CD4-positive, alpha-beta T cell treated with Interleukin-15 for 4 hours (primary cell): ENCODE results near the gene EED.
A peak's percentile ranks its signal among the peaks of the same experiment; 100 is the strongest.

Source experiments
- DNase-seq: peaks from one replicate; pipeline ENCODE4 v3.0.0-alpha.2; 2020; ENCODE audit warnings: low spot score

Gene EED

DNA sequence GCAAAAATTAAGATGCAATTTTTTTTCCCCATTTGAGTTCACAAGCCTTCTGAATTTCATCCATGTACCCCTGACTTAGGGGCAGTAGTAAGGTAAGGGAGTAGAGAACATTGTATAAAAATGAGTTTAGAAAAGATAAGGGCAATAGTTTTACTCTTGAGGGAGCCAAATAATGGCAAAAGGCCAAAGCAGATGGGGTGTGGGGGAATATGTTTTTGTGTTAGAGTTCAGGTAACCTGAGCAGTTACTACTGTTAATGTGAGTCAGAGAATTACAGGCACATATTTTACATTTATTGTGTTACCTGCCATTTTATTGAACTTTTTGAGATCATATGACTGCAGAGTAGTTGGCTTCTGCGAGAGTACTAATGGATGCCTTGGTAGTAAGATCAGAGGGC lies 3.1 kb downstream of the EED start:
- no peak for DNase-seq

DNA sequence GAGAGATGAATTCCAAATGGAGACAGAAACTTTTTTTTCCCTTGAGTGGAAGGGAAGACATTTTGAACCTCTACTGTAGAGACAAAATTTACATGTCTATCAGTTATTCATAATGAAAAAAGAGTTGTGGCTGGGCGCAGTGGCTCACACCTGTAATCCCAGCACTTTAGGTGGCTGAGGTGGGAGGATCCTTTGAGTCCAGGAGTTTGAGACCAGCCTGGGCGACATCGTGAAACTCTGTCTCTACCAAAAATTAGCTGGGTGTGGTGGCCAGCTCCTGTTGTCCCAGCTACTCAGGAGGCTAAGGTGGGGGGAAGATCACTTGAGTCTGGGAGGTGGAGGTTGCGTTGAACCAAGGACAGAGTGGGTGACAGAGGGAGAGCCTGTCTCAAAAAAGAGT lies 4.1 kb downstream of the EED start:
- DNase-seq: no peak

DNA sequence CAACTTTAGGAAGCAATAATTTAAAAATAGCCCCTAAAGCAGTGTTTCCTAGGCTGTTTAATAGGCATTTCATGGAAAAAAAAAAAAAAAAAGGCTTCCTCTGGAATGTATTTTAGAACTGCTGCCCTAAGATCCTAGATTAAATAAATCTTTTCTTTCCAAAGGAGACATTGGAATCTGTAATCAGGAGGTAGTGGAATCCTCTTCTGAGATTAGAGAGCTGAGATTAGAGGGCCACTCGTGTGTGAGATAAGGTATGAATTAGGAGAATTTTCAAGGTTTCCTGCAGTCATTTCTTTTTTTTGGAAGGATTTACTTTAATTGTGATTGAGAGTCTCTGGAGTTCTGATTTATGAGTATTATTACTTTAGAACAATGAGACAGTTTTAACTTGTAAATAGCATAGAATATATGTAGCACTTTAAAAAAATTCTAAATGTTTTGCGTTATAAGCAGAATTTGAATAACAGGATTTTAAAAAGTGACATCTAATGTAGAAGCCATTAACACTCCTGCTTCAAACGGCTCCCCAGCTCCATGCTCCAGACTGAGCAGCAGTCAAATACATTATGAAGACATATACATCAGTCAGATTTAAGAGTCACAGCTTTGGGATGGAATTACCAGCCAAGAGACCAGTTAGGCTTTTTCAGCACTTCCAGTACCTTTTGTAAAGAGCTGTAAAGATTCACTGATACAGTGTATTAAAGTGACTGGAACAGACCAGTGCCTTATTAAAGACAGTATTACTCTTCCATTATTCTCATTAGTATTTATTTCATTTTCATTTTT lies 5.0 kb downstream of the EED start:
- DNase-seq: no peak

DNA sequence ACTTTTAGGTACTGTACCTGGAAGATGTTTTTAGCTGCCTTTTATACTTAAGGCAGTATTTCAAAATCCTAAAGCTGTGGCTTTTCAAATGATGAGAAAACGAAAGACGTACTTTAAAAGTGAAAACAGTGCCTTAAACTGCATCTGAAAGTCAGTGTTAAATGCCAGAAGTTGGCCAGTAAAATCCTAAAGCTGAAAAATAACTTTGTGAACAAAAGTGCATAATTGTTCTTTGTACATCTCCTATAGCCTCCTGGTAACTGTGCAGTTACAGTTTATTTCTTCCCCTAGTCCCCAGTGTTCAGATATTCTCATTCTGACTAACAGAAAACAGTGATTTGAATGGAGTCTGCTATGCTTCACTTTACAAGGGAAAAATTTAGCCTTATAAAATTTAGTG lies 6.8 kb downstream of the EED start:
- no peak for DNase-seq

DNA sequence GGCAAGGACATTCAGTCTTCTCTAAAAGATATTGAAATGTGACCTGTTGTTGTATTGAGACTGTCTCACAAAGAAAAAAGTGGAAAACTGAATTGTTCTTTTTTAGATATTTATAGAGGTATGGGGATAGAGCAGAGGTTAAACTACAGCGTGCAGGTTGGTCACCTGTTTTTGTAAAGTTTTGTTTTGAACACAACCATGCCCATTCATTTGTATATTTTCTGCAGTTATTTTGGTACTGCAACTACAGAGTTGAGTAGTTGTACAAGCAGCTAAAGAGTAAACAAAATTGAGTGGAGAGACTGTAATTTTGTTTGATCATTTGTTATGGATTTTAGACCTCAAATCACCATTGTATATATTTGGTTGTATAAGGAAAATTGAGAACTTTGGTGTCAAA lies 11.3 kb downstream of the EED start:
- no peak for DNase-seq

DNA sequence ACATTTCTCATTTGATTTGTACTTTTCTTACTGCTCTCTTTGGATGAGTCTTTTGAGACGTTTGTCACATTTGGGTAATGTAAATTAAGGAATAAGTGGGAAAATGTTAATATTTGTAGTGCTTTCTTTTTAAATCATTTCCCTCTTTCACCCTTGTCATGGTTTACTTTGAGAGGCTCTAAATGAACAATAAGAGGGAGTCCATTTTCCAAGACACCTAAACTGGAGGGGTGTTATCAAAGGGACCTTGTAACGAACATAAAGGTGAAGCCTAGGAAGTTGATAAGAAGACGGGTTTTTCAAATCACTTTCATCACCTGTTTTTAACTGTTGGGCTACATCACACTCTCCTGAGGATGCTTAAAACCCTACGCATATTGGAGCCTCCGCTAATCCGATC lies 12.1 kb downstream of the EED start:
- DNase-seq: no peak

DNA sequence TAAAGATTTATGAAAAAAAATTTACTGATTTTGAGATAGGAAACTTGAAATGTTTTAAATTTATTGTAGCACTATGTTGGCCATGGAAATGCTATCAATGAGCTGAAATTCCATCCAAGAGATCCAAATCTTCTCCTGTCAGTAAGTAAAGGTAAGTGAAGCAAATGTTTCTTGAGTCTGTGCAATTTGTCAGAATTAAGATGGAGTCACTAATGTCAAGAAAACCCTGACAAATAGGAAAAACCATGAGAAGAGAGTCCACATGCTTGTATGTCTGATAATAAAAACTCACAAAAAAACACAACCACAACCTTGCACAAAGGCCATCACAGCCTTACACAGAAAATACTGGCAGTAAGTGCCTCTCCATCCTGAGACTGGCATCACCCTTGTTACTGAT lies 12.9 kb downstream of the EED start:
- DNase-seq: no peak

DNA sequence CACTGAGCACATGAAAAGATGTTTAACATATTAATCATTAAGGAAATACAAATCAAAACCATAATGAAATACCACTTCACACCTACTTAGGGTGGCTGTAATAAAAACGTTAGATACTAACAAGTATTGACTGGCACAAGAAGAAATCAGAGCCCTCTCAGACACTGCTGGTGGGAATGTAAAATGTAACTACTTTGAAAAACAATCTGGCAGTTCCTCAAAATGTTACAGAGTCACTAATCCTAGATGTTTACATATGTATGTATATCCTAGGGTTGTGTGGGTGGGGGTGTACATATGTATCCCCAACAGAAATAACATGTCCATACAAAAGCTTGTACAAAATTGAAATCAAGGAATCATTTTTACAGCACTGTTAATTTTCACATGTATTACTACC lies 15.2 kb downstream of the EED start:
- no peak for DNase-seq

DNA sequence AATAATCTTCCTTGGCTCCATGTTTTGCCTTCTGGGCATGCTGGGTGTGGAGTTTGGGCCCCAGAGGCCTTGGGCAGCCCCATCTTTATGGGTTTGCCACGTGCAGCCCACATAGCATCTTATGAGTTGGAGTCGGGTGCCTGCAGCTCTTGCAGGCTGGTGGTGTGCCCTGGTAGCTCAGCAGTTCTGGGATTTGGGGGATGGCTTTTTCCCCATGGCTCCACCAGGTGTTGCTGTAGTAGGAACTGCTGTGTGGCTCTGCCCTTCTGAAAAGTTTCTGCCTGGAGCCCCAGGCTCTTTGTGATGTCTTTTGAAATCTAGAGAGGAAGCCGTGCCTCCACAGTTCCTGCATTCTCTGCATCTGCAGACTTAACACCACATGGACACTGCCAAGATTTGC lies 16.8 kb downstream of the EED start:
- no peak for DNase-seq

GRCh38 chr11:86262387-86262786 lies 17.8 kb downstream of the EED start:
- DNase-seq: no peak

DNA sequence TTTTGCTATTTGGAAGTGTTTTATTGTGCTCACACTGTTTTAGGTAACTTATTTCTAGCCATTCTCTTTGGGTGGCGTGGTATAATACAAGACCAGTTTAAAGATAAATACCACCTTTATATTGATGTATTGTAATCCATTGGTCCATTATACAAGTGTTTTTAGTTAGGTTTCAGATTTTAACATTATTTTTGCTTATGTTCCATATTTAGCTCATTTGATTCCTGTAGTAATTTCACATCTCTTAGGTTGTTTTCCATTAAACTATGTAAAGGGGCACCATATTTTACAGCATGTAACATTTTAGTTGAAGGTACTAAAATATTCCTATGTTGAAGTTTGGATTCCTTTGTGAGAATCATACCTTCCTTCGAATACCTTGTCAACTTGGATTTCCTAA lies 20.1 kb downstream of the EED start:
- DNase-seq: no peak

DNA sequence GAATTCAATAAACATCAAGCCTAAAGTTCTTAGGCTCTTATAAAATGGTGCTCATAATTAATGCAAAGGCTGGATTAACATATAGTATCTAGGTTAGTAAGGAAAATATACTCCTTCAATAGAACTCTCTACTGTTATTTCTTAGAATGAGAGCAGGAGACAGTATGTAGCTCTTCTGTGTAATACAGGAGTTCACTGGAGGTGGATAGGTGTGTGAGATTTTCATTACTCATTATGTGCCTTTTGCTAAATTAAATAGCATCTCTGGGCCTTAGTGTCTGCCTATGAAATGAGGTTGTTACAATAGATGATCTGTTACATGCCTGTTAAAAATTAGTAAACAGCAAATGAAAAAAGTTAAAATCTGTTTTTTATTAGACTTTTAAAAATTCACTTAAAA lies 20.6 kb downstream of the EED start:
- DNase-seq: no peak

GRCh38 chr11:86269645-86270044 lies 25.1 kb downstream of the EED start:
- DNase-seq: no peak

DNA sequence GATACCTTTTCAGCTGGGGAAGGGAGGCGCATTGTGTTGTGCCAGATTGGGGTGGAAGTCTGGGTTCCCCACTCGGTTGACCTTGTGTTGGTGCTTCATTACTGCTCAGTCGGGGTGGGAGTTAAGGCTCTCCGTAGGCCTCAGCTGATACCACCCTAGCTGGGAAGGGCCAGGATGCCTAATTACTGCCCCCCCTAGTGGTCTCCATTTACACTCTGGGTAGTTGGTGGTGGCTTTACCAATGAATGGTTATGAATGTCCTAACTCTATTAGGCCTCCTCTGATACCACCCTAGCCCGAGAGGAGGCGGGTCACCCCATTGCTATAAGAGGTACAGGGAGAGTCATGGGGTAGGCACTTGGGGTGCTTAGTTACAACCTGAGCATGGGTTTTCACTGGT lies 29.9 kb downstream of the EED start:
- no peak for DNase-seq

DNA sequence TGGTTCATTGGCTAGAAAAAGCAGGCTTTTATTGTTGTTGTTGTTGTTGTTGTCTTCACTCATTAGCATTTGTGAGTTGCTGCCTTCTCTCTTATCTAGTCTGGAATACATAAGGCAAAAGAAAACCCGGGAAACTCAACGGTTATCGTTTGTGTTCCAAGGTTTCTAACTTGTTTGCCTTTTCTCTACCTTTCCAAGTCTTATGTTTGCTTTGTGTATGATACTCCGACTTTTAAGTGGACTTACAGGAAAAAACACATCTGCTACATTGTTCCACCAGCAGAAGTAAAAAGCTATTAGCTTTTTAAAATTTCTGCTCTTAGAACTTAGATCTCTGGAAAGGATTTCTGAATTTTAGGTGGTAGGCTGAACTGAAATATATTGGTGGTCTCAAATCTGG lies 30.4 kb downstream of the EED start:
- no peak for DNase-seq

DNA sequence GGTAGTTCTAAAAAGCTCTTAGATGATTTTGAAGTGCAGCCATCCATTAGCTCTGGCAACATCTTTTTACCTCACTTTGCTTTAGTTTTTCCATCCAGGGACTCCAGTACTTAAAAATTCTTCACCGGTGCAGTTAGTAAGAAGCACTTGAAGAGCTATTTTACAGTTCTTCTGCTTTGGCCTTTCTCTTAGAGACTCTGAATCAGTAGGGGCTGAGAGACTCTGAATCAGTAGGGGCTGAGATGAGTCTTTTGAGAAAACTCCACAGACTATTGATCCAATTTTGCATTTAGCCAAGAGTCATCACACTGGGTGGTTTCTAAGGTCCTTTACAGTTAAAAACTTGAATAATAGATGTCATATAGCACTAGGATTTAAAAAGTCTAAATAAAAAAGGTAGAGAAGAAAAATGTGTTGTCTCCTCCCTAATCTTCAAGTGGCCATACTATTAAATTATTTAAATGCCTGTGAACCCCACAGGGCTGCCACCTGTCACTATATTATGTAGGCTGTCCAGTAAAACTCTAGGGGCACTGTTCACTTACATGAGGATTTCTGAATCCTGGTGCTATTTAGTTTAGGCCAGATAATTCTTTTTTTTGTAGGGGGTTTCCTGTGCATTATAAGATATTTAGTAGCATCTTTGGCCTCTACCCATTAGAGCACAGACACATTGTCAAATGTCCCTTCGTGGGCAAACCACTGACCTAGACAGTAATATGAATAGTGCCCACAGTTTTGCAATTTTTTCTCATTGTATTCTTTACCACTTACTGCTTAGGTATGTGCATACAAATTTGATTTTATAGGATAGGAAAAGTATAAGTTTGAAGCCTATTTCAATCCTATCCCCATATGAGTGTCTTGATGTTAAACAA lies 31.2 kb downstream of the EED start:
- no peak for DNase-seq

DNA sequence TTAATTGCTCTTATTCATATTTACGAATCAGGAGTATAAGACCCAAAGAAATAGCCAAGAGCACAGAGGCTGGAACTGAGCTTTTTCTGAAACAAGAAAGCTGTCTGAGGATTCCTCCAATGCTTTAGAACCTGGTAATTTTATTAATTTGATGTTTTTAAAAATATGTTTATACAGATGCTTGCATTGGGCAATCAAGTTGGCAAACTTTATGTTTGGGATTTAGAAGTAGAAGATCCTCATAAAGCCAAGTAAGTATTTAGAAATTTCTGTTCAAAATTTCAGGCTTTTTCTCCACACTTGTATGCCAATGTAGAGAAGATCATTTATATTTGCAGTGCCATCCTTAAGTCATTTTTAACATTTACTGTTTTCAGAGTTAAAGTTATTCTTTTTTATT lies 33.2 kb downstream of the EED start:
- no peak for DNase-seq

- no peak for DNase-seq
Measured at GRCh38 chr11:86278226-86278625, 33.7 kb downstream of the EED start.

DNA sequence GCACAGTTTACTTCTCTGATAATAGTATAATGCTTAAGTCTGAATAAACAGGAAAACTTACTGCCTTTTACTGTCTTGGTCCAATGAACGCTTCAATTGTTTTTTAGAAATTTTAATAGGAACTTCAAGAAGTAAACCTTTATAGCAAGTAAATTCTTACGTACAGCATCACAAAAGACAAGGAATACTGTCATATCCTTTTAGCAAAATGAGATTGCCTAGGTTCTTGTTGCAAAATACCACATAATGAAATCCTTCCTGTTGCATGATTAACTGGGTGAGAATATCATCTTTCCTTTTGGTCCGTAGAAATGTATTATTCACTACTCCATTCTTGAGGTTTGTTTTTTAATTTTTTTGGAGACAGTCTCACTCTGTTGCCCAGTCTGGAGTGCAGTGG lies 35.2 kb downstream of the EED start:
- no peak for DNase-seq

DNA sequence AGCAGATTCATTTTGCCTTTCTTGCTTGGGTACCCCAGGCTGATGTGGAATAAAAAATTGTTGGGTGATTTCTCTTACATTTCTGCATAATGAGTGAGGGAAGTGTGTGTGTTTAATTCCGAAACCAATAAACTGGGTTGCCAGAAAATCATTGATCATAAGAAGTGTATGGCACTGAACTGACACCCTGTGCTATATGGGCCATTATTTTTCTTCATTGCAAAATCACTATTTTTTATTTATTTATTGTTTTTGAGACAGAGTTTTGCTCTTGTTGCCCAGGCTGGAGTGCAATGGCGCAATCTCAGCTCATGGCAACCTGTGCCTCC lies 42.9 kb downstream of the EED start:
- no peak for DNase-seq

DNA sequence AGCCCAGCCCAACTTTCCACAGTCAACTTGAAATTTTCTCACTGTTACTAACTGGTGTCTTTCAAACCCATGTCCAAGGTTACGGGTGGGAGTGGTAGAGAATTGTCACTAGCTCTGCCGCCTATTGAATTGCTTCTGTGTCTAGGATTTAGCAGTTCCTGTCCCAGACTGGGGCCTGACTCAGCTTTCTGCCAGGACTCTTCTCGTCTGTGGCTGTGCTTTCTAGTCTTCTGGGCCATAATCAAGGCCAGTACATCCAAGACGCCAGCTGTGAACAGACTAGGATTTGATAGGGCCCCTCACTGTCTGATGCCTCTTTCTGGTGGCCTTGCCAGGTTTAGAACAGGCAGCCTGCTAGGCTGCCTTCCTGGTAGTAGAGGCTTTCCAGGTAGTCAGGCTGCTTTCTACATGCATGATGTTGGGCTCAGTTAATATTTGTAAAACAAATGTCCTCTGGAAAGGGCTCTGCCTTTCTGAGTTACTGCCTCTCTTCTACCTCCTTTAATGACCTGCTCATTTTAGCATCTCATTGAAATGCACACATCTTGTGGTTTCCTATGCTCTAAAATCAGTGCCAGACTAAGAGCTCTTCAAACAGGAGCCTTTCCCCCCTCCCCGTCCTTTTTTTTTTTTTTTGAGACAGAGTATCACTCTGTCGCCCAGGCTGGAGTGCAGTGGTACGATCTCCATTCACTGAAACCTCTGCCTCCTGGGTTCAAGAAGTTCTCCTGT lies 44.4 kb downstream of the EED start:
- DNase-seq: no peak

DNA sequence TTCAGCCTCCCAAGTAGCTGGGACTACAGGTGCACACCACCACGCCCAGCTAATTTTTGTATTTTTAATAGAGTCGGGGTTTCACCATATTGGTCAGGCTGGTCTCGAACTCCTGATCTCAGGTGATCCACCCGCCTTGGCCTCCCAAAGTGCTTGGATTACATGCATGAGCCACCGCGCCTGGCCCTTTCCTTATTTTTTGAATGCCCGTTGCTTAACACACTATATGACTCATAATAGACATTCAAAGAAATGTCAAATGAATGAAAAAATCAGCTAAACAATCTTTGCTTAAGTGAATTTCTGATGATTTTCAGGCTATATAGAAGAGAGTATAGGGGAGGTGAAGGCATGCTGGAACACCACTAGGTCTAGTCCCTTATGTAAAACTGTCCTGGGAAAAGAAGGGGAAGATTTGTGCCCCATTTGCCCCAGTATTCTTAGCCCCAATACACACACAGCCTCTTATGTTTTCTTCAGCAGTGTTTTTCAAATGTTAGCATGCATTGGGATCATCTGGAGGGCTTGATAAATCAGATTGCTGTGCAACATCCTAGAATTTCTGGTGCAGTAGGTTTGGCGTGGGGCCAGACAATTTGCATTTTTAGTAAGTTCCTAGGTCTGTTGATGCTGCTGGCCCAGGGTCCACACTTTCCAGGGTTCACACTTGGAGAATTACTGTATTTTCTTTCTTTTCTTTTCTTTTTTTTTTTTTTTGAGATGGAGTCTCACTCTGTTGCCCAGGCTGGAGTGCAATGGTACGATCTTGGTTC lies 45.1 kb downstream of the EED start:
- peak; percentile 12 for DNase-seq
